WTC11 (cell line): ENCODE data around the gene MKLN1.

Experiments
- CTCF ChIP-seq: fragments of 200-600 bp; IDR thresholded peaks from 2 replicates; pipeline ENCODE4 v1.8.0; 2022; ENCODE audit warnings: antibody characterized with exemption
- E2F5 ChIP-seq: sonication (generic); formaldehyde crosslinking; IDR thresholded peaks from 2 replicates; pipeline ENCODE4 v1.8.1; 2022; ENCODE audit warnings: mild to moderate bottlenecking, moderate library complexity, missing genetic modification reagents
- ELF4 ChIP-seq: sonication (generic); formaldehyde crosslinking; IDR thresholded peaks from 2 replicates; pipeline ENCODE4 v1.8.1; 2022; ENCODE audit warnings: low read depth, mild to moderate bottlenecking, moderate library complexity, missing genetic modification reagents
- IRF2 ChIP-seq: sonication (generic); formaldehyde crosslinking; IDR thresholded peaks from 2 replicates; pipeline ENCODE4 v1.8.0; 2022; ENCODE audit warnings: low read depth, missing genetic modification reagents, borderline replicate concordance
- RELA ChIP-seq: sonication (generic); formaldehyde crosslinking; IDR thresholded peaks from 2 replicates; pipeline ENCODE4 v1.8.1; 2022; ENCODE audit warnings: missing genetic modification reagents, mild to moderate bottlenecking, borderline replicate concordance
- SMAD4 ChIP-seq: sonication (generic); formaldehyde crosslinking; IDR thresholded peaks from 2 replicates; pipeline ENCODE4 v1.8.0; 2022; ENCODE audit warnings: mild to moderate bottlenecking, missing genetic modification reagents
- TCF7 ChIP-seq: sonication (generic); formaldehyde crosslinking; IDR thresholded peaks from 2 replicates; pipeline ENCODE4 v1.8.0; 2022; ENCODE audit warnings: mild to moderate bottlenecking, low read depth, missing genetic modification reagents, moderate library complexity
- ZNF121 ChIP-seq: sonication (generic); formaldehyde crosslinking; IDR thresholded peaks from 2 replicates; pipeline ENCODE4 v1.8.0; 2023; ENCODE audit warnings: missing genetic modification reagents
- ZNF232 ChIP-seq: sonication (generic); formaldehyde crosslinking; IDR thresholded peaks from 2 replicates; pipeline ENCODE4 v1.8.0; 2022; ENCODE audit warnings: mild to moderate bottlenecking, missing genetic modification reagents
- ZNF423 ChIP-seq: fragments of 250-450 bp; sonication (Bioruptor Pico); IDR thresholded peaks from 2 replicates; pipeline ENCODE4 v2.1.2; 2022; ENCODE audit warnings: mild to moderate bottlenecking, moderate library complexity
- TF ChIP-seq, protein P1 (sequence below): sonication (generic); formaldehyde crosslinking; IDR thresholded peaks from 2 replicates; pipeline ENCODE4 v1.8.1; 2022; ENCODE audit warnings: low read depth, missing genetic modification reagents, borderline replicate concordance
- TF ChIP-seq, protein P2 (sequence below): sonication (generic); formaldehyde crosslinking; IDR thresholded peaks from 2 replicates; pipeline ENCODE4 v1.8.0; 2022; ENCODE audit warnings: missing genetic modification reagents
- TF ChIP-seq, protein P3 (sequence below): sonication (generic); formaldehyde crosslinking; IDR thresholded peaks from 2 replicates; pipeline ENCODE4 v1.8.1; 2022; ENCODE audit warnings: mild to moderate bottlenecking, missing genetic modification reagents, moderate library complexity, borderline replicate concordance

GRCh38 chr7:131300572-131301466 lies 26.9 kb upstream of the MKLN1 start:
- TF ChIP-seq, protein P1, sequence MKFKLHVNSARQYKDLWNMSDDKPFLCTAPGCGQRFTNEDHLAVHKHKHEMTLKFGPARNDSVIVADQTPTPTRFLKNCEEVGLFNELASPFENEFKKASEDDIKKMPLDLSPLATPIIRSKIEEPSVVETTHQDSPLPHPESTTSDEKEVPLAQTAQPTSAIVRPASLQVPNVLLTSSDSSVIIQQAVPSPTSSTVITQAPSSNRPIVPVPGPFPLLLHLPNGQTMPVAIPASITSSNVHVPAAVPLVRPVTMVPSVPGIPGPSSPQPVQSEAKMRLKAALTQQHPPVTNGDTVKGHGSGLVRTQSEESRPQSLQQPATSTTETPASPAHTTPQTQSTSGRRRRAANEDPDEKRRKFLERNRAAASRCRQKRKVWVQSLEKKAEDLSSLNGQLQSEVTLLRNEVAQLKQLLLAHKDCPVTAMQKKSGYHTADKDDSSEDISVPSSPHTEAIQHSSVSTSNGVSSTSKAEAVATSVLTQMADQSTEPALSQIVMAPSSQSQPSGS (CRISPR knock-in tag): no peak
- TF ChIP-seq RELA (CRISPR knock-in tag) (no peak), SMAD4 (CRISPR knock-in tag) (no peak), ZNF232 (no peak), CTCF (no peak), IRF2 (CRISPR knock-in tag) (no peak), ZNF423 (CRISPR knock-in tag) (no peak), TCF7 (no peak), ZNF121 (CRISPR knock-in tag) (no peak), E2F5 (CRISPR knock-in tag) (no peak), ELF4 (CRISPR knock-in tag) (no peak)
- TF ChIP-seq, protein P2, sequence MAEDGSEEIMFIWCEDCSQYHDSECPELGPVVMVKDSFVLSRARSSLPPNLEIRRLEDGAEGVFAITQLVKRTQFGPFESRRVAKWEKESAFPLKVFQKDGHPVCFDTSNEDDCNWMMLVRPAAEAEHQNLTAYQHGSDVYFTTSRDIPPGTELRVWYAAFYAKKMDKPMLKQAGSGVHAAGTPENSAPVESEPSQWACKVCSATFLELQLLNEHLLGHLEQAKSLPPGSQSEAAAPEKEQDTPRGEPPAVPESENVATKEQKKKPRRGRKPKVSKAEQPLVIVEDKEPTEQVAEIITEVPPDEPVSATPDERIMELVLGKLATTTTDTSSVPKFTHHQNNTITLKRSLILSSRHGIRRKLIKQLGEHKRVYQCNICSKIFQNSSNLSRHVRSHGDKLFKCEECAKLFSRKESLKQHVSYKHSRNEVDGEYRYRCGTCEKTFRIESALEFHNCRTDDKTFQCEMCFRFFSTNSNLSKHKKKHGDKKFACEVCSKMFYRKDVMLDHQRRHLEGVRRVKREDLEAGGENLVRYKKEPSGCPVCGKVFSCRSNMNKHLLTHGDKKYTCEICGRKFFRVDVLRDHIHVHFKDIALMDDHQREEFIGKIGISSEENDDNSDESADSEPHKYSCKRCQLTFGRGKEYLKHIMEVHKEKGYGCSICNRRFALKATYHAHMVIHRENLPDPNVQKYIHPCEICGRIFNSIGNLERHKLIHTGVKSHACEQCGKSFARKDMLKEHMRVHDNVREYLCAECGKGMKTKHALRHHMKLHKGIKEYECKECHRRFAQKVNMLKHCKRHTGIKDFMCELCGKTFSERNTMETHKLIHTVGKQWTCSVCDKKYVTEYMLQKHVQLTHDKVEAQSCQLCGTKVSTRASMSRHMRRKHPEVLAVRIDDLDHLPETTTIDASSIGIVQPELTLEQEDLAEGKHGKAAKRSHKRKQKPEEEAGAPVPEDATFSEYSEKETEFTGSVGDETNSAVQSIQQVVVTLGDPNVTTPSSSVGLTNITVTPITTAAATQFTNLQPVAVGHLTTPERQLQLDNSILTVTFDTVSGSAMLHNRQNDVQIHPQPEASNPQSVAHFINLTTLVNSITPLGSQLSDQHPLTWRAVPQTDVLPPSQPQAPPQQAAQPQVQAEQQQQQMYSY (CRISPR knock-in tag): no peak
- TF ChIP-seq, protein P3, sequence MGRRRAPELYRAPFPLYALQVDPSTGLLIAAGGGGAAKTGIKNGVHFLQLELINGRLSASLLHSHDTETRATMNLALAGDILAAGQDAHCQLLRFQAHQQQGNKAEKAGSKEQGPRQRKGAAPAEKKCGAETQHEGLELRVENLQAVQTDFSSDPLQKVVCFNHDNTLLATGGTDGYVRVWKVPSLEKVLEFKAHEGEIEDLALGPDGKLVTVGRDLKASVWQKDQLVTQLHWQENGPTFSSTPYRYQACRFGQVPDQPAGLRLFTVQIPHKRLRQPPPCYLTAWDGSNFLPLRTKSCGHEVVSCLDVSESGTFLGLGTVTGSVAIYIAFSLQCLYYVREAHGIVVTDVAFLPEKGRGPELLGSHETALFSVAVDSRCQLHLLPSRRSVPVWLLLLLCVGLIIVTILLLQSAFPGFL (CRISPR knock-in tag): no peak
